Stimulated activated CD4-positive, alpha-beta T cell treated with anti-CD3 and anti-CD28 coated beads, Interleukin-2, amount 100 ng/mL, for 24 hours (primary cell): Measurements from ENCODE around the gene PTPRN2.
"Not testable (repeated sequence)": the region's sequence is repeated elsewhere in the genome, so short reads cannot be mapped to it uniquely, and the experiment has no call there.

Experiments
- DNase-seq, 2 donors: peaks; one replicate each; pipeline ENCODE4 v3.0.0-alpha.2; 2020

Gene PTPRN2

GRCh38 chr7:158530800-158531609, 56.6 kb downstream of the PTPRN2 start:
- DNase-seq, result no peak

- no peak for DNase-seq
Observed at GRCh38 chr7:158529181-158530096, 58.2 kb downstream of the PTPRN2 start.

GRCh38 chr7:158527915-158528502, 59.6 kb downstream of the PTPRN2 start:
- no peak for DNase-seq

GRCh38 chr7:158527495-158527894, 60.1 kb downstream of the PTPRN2 start:
- no peak for DNase-seq

GRCh38 chr7:158527038-158527437, 60.6 kb downstream of the PTPRN2 start:
- no peak for DNase-seq

- DNase-seq, result no peak
Observed at GRCh38 chr7:158526531-158526930, 61.1 kb downstream of the PTPRN2 start.

- no peak for DNase-seq
Observed at GRCh38 chr7:158525648-158526484, 61.8 kb downstream of the PTPRN2 start.

- DNase-seq, result no peak
Observed at GRCh38 chr7:158524749-158525635, 62.6 kb downstream of the PTPRN2 start.

GRCh38 chr7:158524286-158524685, 63.3 kb downstream of the PTPRN2 start:
- not testable (repeated sequence) for DNase-seq

GRCh38 chr7:158523877-158524276, 63.7 kb downstream of the PTPRN2 start:
- not testable (repeated sequence) for DNase-seq

GRCh38 chr7:158523165-158523856, 64.3 kb downstream of the PTPRN2 start:
- not testable (repeated sequence) for DNase-seq

GRCh38 chr7:158521795-158522194, 65.8 kb downstream of the PTPRN2 start:
- not testable (repeated sequence) for DNase-seq

GRCh38 chr7:158520825-158521224, 66.8 kb downstream of the PTPRN2 start:
- no peak for DNase-seq

GRCh38 chr7:158519633-158520174, 67.9 kb downstream of the PTPRN2 start:
- DNase-seq, result no peak

GRCh38 chr7:158518980-158519632, 68.5 kb downstream of the PTPRN2 start:
- DNase-seq, result no peak

- no peak for DNase-seq
Observed at GRCh38 chr7:158517571-158517970, 70.1 kb downstream of the PTPRN2 start.

- DNase-seq, result no peak
Observed at GRCh38 chr7:158517072-158517471, 70.6 kb downstream of the PTPRN2 start.

GRCh38 chr7:158516524-158516923, 71.1 kb downstream of the PTPRN2 start:
- no peak for DNase-seq

- DNase-seq, result no peak
Observed at GRCh38 chr7:158512869-158513268, 74.8 kb downstream of the PTPRN2 start.

- DNase-seq, result no peak
Observed at GRCh38 chr7:158512042-158512441, 75.6 kb downstream of the PTPRN2 start.
